ENCODE data around the gene ID3.

- TF ChIP-seq CTCF (IDR thresholded peaks at IDR 0.05; ENCODE audit: extremely low read depth in 1 of 2, insufficient read depth in 1 of 2, low read depth in 1 of 2, low read length in 2 of 2), result no peak
- TF ChIP-seq MYC (IDR thresholded peaks at IDR 0.05; ENCODE audit: low read depth, low read length), result no peak
- no peak for TF ChIP-seq EZH2 (IDR thresholded peaks at IDR 0.05; ENCODE audit: borderline replicate concordance, low read depth, low read length, severe bottlenecking)
Measured at GRCh38 chr1:23567996-23568607, 8.8 kb upstream of the ID3 start.
